HEK293T (cell line): ENCODE measurements around the gene RANBP3L.

Experiments used
- ARNT ChIP-seq: fragments of 450-650 bp; IDR thresholded peaks from 2 replicates; pipeline ENCODE4 v1.6.1; 2017; ENCODE audit warnings: mild to moderate bottlenecking
- BHLHE40 ChIP-seq: fragments of 450-650 bp; IDR thresholded peaks from 2 replicates; pipeline ENCODE4 v1.6.1; 2016; ENCODE audit warnings: mild to moderate bottlenecking, moderate library complexity, borderline replicate concordance
- CTBP1 ChIP-seq: fragments of 450-650 bp; IDR thresholded peaks from 2 replicates; pipeline ENCODE4 v1.6.1; 2016; ENCODE audit warnings: borderline replicate concordance
- FOXA1 ChIP-seq: fragments of 450-650 bp; IDR thresholded peaks from 2 replicates; pipeline ENCODE4 v1.6.1; 2016; ENCODE audit warnings: mild to moderate bottlenecking
- FOXK2 ChIP-seq: fragments of 450-650 bp; IDR thresholded peaks from 2 replicates; pipeline ENCODE4 v1.6.1; 2016; ENCODE audit warnings: mild to moderate bottlenecking
- HDGF ChIP-seq: fragments of 450-650 bp; IDR thresholded peaks from 2 replicates; pipeline ENCODE4 v1.6.1; 2017; ENCODE audit warnings: antibody characterized with exemption, borderline replicate concordance
- L3MBTL2 ChIP-seq: fragments of 450-650 bp; conservative IDR thresholded peaks from 2 replicates; pipeline ENCODE4 v1.6.1; 2016; ENCODE audit warnings: mild to moderate bottlenecking
- NFRKB ChIP-seq: fragments of 450-650 bp; IDR thresholded peaks from 2 replicates; pipeline ENCODE4 v1.6.1; 2016; ENCODE audit warnings: mild to moderate bottlenecking, moderate library complexity
- SP1 ChIP-seq: fragments of 450-650 bp; IDR thresholded peaks from 2 replicates; pipeline ENCODE4 v1.6.1; 2017
- SUZ12 ChIP-seq: fragments of 450-650 bp; IDR thresholded peaks from 2 replicates; pipeline ENCODE4 v1.6.1; 2016; ENCODE audit warnings: mild to moderate bottlenecking
- TF ChIP-seq, protein P1 (sequence below): fragments of 450-650 bp; IDR thresholded peaks from 2 replicates; pipeline ENCODE4 v1.6.1; 2016

DNA sequence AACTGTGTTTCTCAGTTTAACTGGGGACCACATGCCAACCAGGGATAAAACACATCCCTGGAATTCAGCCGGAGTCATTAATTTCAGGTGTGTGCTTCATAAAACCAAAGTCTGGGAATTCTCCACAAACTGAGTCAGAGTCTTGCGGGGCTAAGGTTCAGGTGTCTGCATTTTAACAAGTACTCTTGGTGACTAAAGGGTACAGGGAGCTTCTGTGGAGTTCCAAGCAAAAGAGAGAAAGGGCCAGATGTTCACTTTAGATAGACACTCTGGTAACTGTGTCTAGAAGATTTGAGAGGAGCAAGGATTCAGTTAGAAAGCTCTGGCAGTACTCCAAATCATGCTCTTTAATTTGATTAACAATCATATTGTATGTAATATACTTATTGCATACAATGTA, 64.0 kb downstream of the RANBP3L start:
- TF ChIP-seq NFRKB (no peak), FOXK2 (no peak), SUZ12 (no peak), ARNT (no peak), SP1 (no peak), L3MBTL2 (no peak), HDGF (no peak), FOXA1 (no peak), BHLHE40 (no peak), CTBP1 (no peak)
- TF ChIP-seq, protein P1, sequence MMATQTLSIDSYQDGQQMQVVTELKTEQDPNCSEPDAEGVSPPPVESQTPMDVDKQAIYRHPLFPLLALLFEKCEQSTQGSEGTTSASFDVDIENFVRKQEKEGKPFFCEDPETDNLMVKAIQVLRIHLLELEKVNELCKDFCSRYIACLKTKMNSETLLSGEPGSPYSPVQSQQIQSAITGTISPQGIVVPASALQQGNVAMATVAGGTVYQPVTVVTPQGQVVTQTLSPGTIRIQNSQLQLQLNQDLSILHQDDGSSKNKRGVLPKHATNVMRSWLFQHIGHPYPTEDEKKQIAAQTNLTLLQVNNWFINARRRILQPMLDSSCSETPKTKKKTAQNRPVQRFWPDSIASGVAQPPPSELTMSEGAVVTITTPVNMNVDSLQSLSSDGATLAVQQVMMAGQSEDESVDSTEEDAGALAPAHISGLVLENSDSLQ: no peak
